ENCODE data around the gene RAD18. TPM values are rescaled to one million over a fixed set of nuclear protein-coding genes. Genes with fewer than 3 reads are reported as not detected.

Gene RAD18
- total RNA-seq, 3 donors from 2014 or later = 10.2 to 16.1 (median 12.5) TPM

DNA sequence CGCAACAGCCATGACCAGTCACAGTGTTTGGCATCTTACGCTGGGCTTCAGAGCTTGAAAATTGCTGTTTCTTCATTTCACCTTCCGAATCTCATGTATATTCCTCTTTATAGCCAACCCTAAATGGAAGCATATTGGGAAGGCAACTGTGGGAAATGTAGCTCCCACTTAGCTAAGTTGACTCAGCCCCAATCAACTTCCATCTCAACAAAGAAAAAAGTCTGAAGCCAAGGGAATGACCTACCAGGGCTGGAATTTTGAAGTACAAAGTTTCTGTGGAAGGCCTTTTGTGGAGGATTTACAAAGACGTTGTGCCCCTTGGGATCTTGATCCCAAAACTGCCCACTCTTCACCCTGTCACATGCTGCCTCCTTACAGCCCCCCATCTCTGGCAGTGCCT is 108.6 kb downstream of the RAD18 start:
- ATAC-seq = no peak
- H3K36me3 ChIP-seq (ENCODE audit: low read depth) = no peaks in the 10 kb centered on the region
- H3K4me3 ChIP-seq = no peak overlapping the region
- DNase-seq = no peak
- intact Hi-C loops (cut with DNase I, micrococcal nuclease) = no loop called here
- no peaks in the 10 kb centered on the region for H3K4me1 ChIP-seq (ENCODE audit: low read depth)
- no peaks in the 10 kb centered on the region for H3K9me3 ChIP-seq
- no peak for TF ChIP-seq CTCF (IDR thresholded peaks at IDR 0.05)

DNA sequence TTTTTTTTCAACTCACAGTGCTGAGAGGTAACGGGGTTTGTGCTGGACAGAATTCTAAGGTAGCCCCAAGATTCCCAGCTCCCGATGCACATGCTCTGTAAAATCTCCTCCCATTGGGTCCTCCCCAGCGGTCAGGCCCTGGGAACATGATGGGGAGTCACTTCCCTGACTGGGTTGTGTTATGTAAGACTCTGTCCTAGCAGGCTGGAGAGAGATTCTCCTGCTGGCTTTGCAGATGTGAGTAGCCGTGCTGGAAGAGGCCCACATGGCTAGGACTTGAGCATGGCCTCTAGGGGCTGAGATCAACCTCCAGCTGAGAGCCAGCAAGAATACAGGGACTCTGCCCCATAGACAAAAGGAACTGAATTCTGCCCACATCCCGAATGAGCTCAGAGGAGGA is 110.2 kb downstream of the RAD18 start:
- H3K36me3 ChIP-seq (ENCODE audit: low read depth) = no peaks in the 10 kb centered on the region
- no peaks in the 10 kb centered on the region for H3K9me3 ChIP-seq
- no peak for TF ChIP-seq CTCF (IDR thresholded peaks at IDR 0.05)
- DNase-seq (no peak), ATAC-seq (no peak)
- intact Hi-C loops (cut with DNase I, micrococcal nuclease) = no loop called here
- no peak overlapping the region for H3K4me3 ChIP-seq
- no peaks in the 10 kb centered on the region for H3K4me1 ChIP-seq (ENCODE audit: low read depth)

DNA sequence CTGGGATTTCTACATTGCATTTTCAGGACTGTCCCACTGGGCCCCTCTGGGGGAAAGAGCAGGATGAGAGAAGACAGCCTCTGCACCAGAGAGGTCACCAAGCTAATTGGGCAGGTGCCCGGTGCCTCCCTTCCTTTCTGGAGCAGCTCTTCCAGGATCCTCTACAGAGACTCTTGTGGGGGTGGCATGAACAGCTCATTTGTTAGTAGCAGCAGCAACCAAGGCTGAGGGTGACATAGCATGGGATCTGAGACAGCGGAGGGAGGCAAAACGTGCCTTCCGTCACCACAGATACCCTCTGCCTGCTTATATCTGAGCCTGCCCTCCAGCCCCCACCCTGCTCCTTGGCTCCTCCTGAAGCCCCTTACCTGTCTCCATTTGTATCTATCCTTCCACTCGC is 110.8 kb downstream of the RAD18 start:
- DNase-seq = no peak
- Histone ChIP-seq H3K4me1 (ENCODE audit: low read depth) (no peaks in the 10 kb centered on the region), H3K4me3 (no peak overlapping the region), H3K9me3 (no peaks in the 10 kb centered on the region), H3K36me3 (ENCODE audit: low read depth) (no peaks in the 10 kb centered on the region)
- TF ChIP-seq CTCF (IDR thresholded peaks at IDR 0.05) = no peak
- intact Hi-C loops (cut with DNase I, micrococcal nuclease) = no loop called here
- no peak for ATAC-seq

DNA sequence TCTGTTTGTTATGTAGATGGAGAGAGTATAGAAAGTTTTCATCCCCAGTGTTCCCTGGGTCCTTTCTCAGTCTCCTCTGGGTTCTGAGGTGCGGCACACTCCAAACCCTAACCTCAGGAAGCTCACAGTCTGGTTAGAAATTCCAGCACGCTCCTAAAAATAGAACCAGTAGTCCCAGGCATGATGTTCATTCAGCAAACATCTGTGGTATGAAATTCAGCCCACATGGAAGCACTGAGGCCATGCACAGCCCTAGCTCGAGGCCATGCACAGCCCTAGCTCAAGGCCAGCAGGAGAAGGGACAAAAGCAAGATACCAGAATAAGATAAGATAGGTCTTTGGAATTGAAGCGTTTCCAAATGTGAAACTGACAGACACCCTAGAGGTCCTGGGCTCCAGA is 111.6 kb downstream of the RAD18 start:
- no peaks in the 10 kb centered on the region for H3K36me3 ChIP-seq (ENCODE audit: low read depth)
- intact Hi-C loops (cut with DNase I, micrococcal nuclease) = no loop called here
- H3K9me3 ChIP-seq = no peaks in the 10 kb centered on the region
- DNase-seq = no peak
- H3K4me3 ChIP-seq = no peak overlapping the region
- no peak for ATAC-seq
- TF ChIP-seq CTCF (IDR thresholded peaks at IDR 0.05) = no peak
- no peaks in the 10 kb centered on the region for H3K4me1 ChIP-seq (ENCODE audit: low read depth)

- Histone ChIP-seq H3K9me3 (no peaks in the 10 kb centered on the region), H3K36me3 (ENCODE audit: low read depth) (no peaks in the 10 kb centered on the region), H3K4me3 (no peak overlapping the region), H3K4me1 (ENCODE audit: low read depth) (no peaks in the 10 kb centered on the region)
- no peak for DNase-seq
- no peak for TF ChIP-seq CTCF (IDR thresholded peaks at IDR 0.05)
- intact Hi-C loops (cut with DNase I, micrococcal nuclease) = no loop called here
- no peak for ATAC-seq
Measured at GRCh38 chr3:8848696-8849131, 114.6 kb downstream of the RAD18 start.

DNA sequence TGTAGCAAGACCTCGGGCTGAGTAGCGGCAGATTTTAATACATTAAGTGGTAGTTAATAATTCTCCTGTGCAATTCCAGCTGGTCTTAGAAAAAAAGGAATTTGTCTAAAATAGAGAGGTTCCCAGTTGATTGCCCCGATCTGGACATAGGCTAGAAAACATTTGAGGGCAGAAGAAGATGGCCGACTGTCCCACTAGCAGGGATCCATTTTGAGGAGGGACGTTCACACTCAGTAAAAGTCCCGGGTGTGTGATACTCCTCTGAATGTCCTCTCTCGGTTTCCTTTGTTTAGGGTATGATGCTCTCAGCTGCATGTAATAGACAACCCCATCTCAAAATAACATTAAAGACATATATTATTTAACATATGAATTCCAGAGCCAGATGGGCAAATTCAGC is 116.0 kb downstream of the RAD18 start:
- ATAC-seq (no peak), DNase-seq (no peak)
- H3K36me3 ChIP-seq (ENCODE audit: low read depth) = no peaks in the 10 kb centered on the region
- TF ChIP-seq CTCF (IDR thresholded peaks at IDR 0.05) = no peak
- H3K4me3 ChIP-seq = no peak overlapping the region
- intact Hi-C loops (cut with DNase I, micrococcal nuclease) = no loop called here
- H3K4me1 ChIP-seq (ENCODE audit: low read depth) = no peaks in the 10 kb centered on the region
- no peaks in the 10 kb centered on the region for H3K9me3 ChIP-seq

Data from mucosa of descending colon (tissue), 3 donors.